ENCODE results near the gene KRTAP12-3.
"Not testable (repeated sequence)": the region's sequence is repeated elsewhere in the genome, so short reads cannot be mapped to it uniquely, and the experiment has no call there.

KRTAP12-3 gene

DNA sequence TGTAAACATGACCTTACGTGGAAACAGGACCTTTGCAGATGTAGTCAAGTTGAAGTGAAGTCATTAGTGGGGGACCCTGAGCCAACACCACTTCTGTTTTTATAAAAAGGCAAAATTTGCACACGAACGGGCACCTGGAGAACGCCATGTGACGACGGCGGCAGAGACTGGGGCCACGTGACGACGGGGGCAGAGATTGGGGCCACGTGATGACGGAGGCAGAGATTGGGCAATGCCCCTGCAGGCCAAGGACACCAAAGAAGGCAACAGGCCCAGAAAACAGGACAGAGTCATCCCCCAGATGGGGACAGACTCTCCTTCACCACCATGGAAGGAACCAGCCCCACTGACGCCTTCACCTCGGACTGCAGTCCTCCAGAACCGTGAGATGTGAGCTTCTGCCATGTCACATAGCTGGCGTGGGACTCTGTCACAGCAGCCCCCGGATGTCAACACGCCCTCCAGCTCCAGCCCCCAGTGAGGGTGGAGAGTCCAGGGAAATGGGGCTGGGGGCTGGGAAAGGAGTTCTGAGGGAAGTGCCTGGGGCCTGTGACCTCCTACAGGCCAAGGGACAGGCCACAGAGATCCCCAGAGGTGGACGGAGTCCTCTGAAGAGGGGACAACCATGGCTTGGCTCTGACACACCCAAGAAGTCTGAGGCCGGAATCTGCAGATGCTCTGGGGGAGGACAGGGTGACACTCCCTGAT, 7.3 kb upstream of the KRTAP12-3 start:
- H3K27ac ChIP-seq (ENCODE audit: low read depth, low read length), result no peak overlapping the region
- H3K36me3 ChIP-seq (ENCODE audit: control insufficient read depth in 5 of 5, insufficient read depth in 5 of 5, low read length in 5 of 5), result no peaks in the 10 kb centered on the region
- peaks cover 3 to 34% (median 23%) of the 10 kb centered on the region in 5 donors for H3K27me3 ChIP-seq (ENCODE audit: control insufficient read depth in 5 of 5, insufficient read depth in 4 of 5, low read length in 5 of 5)
- no peaks in the 10 kb centered on the region for H3K4me1 ChIP-seq (ENCODE audit: control insufficient read depth in 5 of 5, insufficient read depth in 5 of 5, low read length in 5 of 5)
- H3K4me3 ChIP-seq (ENCODE audit: low read depth in 1 of 5, low read length in 5 of 5), result no peak overlapping the region
- H3K9ac ChIP-seq (ENCODE audit: low read length in 5 of 5), result no peak overlapping the region
- peaks cover 0 to 3% (median under 1%) of the 10 kb centered on the region in 5 donors for H3K9me3 ChIP-seq (ENCODE audit: control insufficient read depth in 5 of 5, low read length in 5 of 5)

DNA sequence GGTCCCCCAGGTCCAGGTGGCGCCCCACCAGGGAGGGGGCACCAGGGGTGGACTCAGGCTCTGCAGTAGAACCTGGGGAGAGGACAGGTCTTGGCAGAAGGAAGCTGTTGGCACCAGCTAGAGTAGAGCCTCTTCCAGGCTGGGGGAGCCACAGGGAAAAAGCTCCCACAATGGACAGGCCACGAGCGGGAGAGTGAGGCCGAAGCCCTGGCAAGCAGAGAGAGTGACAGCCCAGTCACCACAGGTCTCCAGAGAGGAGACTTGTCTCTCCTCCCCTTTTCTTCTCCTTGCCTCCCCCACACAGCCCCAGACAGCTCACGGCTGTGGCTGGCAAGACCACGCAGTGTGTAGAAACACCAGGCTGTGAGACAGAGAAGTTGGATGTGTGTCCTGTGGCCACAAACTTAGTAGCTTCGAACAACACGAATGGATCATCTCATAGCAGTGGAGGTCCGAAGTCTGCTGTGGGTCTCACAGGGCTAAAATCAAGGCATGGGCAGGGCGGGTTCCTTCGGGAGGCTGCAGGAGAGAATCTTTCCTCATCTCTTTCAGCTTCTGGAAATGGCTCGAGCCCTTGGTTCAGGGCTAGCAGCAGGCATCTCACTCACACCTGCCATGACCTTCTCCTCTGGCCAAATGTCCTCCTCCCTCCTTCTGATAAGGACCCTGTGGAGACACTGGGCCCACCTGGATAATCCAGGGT, 6.6 kb upstream of the KRTAP12-3 start:
- H3K4me3 ChIP-seq (ENCODE audit: low read depth in 1 of 5, low read length in 5 of 5), result no peak overlapping the region
- no peaks in the 10 kb centered on the region for H3K4me1 ChIP-seq (ENCODE audit: control insufficient read depth in 5 of 5, insufficient read depth in 5 of 5, low read length in 5 of 5)
- H3K9ac ChIP-seq (ENCODE audit: low read length in 5 of 5), result no peak overlapping the region
- no peaks in the 10 kb centered on the region for H3K36me3 ChIP-seq (ENCODE audit: control insufficient read depth in 5 of 5, insufficient read depth in 5 of 5, low read length in 5 of 5)
- H3K27ac ChIP-seq (ENCODE audit: low read depth, low read length), result no peak overlapping the region
- H3K27me3 ChIP-seq (ENCODE audit: control insufficient read depth in 5 of 5, insufficient read depth in 4 of 5, low read length in 5 of 5), result peaks cover 3 to 34% (median 23%) of the 10 kb centered on the region in 5 donors
- peaks cover 0 to 6% (median 5%) of the 10 kb centered on the region in 5 donors for H3K9me3 ChIP-seq (ENCODE audit: control insufficient read depth in 5 of 5, low read length in 5 of 5)

DNA sequence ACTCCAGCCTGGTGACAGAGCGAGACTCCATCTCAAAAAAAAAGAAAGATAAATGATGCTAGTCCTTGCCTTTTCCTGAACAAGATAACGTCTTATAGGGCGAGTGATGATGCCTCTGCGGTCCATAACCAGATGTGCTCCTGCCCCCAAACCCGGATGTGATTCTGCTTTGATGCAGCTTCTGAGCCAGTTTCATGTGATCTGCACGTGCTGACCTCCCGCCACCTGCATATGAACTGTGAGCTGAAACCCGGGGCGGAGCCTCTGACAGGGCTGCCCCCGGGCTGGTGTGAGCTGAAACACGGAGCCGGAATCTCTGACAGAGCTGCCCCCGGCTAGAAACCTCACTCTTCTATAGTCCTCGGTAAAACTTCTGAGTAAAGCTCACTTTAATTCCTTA, 4.6 kb upstream of the KRTAP12-3 start:
- peaks cover 0 to 25% (median 16%) of the 10 kb centered on the region in 5 donors for H3K27me3 ChIP-seq (ENCODE audit: control insufficient read depth in 5 of 5, insufficient read depth in 4 of 5, low read length in 5 of 5)
- H3K9me3 ChIP-seq (ENCODE audit: control insufficient read depth in 5 of 5, low read length in 5 of 5), result peaks cover 0 to 12% (median 11%) of the 10 kb centered on the region in 5 donors
- no peak overlapping the region for H3K4me3 ChIP-seq (ENCODE audit: low read depth in 1 of 5, low read length in 5 of 5)
- no peak overlapping the region for H3K27ac ChIP-seq (ENCODE audit: low read depth, low read length)
- H3K4me1 ChIP-seq (ENCODE audit: control insufficient read depth in 5 of 5, insufficient read depth in 5 of 5, low read length in 5 of 5), result peaks cover 0 to 11% (median under 1%) of the 10 kb centered on the region in 5 donors
- no peaks in the 10 kb centered on the region for H3K36me3 ChIP-seq (ENCODE audit: control insufficient read depth in 5 of 5, insufficient read depth in 5 of 5, low read length in 5 of 5)
- no peak overlapping the region for H3K9ac ChIP-seq (ENCODE audit: low read length in 5 of 5)

DNA sequence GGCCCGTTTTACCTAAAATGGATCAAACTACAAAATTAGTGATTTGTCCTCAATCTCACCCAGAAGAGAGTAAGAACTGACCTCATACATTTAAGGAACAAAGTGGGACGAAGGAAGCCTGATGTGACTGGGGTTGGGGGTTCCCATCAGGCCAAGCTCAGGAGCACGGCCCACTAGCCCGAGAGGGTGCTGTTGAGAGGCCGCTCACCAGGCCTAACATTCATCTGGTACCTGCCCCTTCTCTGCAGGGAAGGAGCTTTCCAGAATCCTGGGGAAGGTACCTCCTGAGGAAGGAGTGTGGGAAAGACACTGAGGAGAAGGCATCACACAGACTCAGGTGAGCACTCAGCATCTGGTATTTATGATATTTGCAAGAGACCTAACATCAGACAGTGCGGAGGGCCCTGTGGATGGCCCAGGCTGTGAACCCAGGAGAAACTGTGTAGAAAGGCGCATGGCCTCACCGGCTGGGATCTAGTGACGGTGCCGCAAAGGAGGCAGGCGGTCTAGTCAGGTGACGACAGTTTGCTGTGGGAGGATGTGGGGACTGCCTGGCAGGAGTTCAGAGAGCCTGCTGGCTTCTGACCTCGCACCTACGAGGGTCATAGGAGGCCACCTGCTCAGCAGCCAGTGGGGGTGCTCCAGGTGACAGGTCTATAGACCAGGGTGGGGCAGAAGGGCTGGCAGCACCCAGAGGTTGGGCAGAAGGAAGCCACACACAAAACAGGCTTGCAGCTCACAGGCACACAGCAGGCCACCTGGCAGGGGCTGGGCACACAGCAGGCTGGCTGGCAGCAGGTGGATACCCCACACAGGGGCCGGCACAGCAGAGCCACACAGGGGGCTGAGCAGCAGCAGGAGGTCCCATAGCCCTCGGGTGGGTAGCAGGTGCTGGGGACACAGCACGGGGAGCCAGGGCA, 3.8 kb upstream of the KRTAP12-3 start:
- peaks cover under 1 to 25% (median 18%) of the 10 kb centered on the region in 5 donors for H3K27me3 ChIP-seq (ENCODE audit: control insufficient read depth in 5 of 5, insufficient read depth in 4 of 5, low read length in 5 of 5)
- H3K27ac ChIP-seq (ENCODE audit: low read depth, low read length), result no peak overlapping the region
- no peak overlapping the region for H3K9ac ChIP-seq (ENCODE audit: low read length in 5 of 5)
- peaks cover 0 to 12% (median 11%) of the 10 kb centered on the region in 5 donors for H3K9me3 ChIP-seq (ENCODE audit: control insufficient read depth in 5 of 5, low read length in 5 of 5)
- no peak overlapping the region for H3K4me3 ChIP-seq (ENCODE audit: low read depth in 1 of 5, low read length in 5 of 5)
- peaks cover 0 to 19% (median 5%) of the 10 kb centered on the region in 5 donors for H3K4me1 ChIP-seq (ENCODE audit: control insufficient read depth in 5 of 5, insufficient read depth in 5 of 5, low read length in 5 of 5)
- H3K36me3 ChIP-seq (ENCODE audit: control insufficient read depth in 5 of 5, insufficient read depth in 5 of 5, low read length in 5 of 5), result no peaks in the 10 kb centered on the region

DNA sequence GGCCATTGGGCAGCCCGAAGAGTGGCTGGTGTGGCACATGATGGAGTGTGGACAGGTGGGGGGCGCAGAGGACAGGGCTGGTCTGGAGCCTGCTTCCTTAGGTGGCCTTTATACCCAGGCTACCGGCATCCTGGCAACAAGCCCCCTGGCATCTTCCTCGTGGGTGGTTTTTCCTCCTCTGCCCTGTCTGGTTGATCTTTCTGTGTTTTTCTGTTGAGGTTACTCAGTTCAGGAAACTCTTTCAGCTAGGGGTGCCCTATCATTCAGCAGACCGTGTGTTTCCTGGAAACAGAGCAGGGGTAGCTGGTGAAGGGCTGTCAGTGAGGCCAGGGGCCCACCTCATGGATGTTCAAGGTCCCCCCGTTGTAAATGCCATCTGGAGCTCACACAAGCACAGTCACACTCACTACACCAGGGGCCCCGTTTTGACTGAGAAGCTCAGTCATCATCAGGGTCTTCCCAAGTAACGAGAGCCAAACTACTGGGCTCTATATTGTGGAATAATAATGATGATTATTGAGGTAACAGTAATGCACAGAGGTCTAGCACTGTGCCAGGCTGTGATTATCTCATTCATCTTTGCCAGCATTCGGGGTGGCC, 3.1 kb upstream of the KRTAP12-3 start, which contains the start of gene KRTAP12-4:
TSS of gene KRTAP12-4 (minus strand) at position 84 of the 600 bp plus-strand sequence. CDS start at position 39, 45 bp downstream.
- Histone ChIP-seq H3K27me3 (ENCODE audit: control insufficient read depth in 5 of 5, insufficient read depth in 4 of 5, low read length in 5 of 5) (peaks cover 4 to 25% (median 18%) of the 10 kb centered on the region in 5 donors), H3K4me3 (ENCODE audit: low read depth in 1 of 5, low read length in 5 of 5) (no peak within 1 kb of the TSS), H3K9ac (ENCODE audit: low read length in 5 of 5) (no peak within 1 kb of the TSS), H3K4me1 (ENCODE audit: control insufficient read depth in 5 of 5, insufficient read depth in 5 of 5, low read length in 5 of 5) (peaks cover 0 to 22% (median 5%) of the 10 kb centered on the region in 5 donors), H3K27ac (ENCODE audit: low read depth, low read length) (no peak within 1 kb of the TSS), H3K36me3 (ENCODE audit: control insufficient read depth in 5 of 5, insufficient read depth in 5 of 5, low read length in 5 of 5) (no peaks in the 10 kb centered on the region), H3K9me3 (ENCODE audit: control insufficient read depth in 5 of 5, low read length in 5 of 5) (peaks cover 0 to 12% (median 11%) of the 10 kb centered on the region in 5 donors)

DNA sequence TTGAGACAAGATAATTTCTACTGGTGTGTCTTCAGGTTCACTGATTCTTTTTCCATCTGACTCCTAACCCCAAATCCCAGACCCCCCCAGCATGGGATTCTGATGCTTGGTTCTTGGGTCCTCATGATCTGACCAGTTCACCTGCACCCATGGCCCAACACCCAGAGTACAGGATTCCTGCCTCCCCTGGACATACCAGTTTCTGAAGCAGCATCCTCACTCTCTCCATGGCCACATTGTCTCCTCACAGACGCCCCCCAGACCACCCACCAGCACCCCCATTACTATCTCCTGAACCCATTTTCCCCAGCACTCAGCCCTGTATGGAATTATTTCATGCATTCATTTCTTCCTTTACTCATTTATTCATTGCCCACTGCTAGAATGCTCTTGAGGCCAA, 864 bp upstream of the KRTAP12-3 start:
- Histone ChIP-seq H3K9ac (ENCODE audit: low read length in 5 of 5) (no peak overlapping the region), H3K4me1 (ENCODE audit: control insufficient read depth in 5 of 5, insufficient read depth in 5 of 5, low read length in 5 of 5) (peaks cover 0 to 22% (median 5%) of the 10 kb centered on the region in 5 donors)

DNA sequence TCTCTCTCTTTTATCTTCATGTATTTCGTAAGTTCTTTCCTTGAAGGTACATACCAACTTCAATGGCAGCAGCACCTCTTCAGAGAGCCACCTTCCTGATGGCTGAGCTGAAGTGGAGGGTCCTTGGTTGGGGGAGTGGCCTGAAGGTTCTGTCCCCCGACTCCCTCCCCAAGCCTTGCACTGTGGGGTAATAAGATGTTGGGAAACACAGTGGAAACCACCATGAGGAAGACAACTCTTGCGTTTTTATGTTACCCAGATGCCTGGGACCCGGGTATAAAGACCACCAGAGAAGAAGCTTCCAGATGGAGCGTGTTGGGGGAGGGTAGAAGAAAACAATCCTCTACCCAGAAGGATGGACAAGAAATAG, 794 bp downstream of the KRTAP12-3 start:
- no peak overlapping the region for H3K27ac ChIP-seq (ENCODE audit: low read depth, low read length)
- no peak overlapping the region for H3K4me3 ChIP-seq (ENCODE audit: low read depth in 1 of 5, low read length in 5 of 5)
- peaks cover 0 to 22% (median 5%) of the 10 kb centered on the region in 5 donors for H3K4me1 ChIP-seq (ENCODE audit: control insufficient read depth in 5 of 5, insufficient read depth in 5 of 5, low read length in 5 of 5)
- H3K27me3 ChIP-seq (ENCODE audit: control insufficient read depth in 5 of 5, insufficient read depth in 4 of 5, low read length in 5 of 5), result peaks cover 4 to 21% (median 14%) of the 10 kb centered on the region in 5 donors
- H3K9me3 ChIP-seq (ENCODE audit: control insufficient read depth in 5 of 5, low read length in 5 of 5), result peaks cover 0 to 12% (median 11%) of the 10 kb centered on the region in 5 donors
- H3K36me3 ChIP-seq (ENCODE audit: control insufficient read depth in 5 of 5, insufficient read depth in 5 of 5, low read length in 5 of 5), result no peaks in the 10 kb centered on the region
- H3K9ac ChIP-seq (ENCODE audit: low read length in 5 of 5), result no peak overlapping the region

More for the DNA sequence above, 864 bp upstream of the KRTAP12-3 start:
- Histone ChIP-seq H3K9me3 (ENCODE audit: control insufficient read depth in 5 of 5, low read length in 5 of 5) (peaks cover 0 to 12% (median 11%) of the 10 kb centered on the region in 5 donors), H3K4me3 (ENCODE audit: low read depth in 1 of 5, low read length in 5 of 5) (no peak overlapping the region), H3K27me3 (ENCODE audit: control insufficient read depth in 5 of 5, insufficient read depth in 4 of 5, low read length in 5 of 5) (peaks cover 4 to 21% (median 14%) of the 10 kb centered on the region in 5 donors), H3K36me3 (ENCODE audit: control insufficient read depth in 5 of 5, insufficient read depth in 5 of 5, low read length in 5 of 5) (no peaks in the 10 kb centered on the region), H3K27ac (ENCODE audit: low read depth, low read length) (no peak overlapping the region)

DNA sequence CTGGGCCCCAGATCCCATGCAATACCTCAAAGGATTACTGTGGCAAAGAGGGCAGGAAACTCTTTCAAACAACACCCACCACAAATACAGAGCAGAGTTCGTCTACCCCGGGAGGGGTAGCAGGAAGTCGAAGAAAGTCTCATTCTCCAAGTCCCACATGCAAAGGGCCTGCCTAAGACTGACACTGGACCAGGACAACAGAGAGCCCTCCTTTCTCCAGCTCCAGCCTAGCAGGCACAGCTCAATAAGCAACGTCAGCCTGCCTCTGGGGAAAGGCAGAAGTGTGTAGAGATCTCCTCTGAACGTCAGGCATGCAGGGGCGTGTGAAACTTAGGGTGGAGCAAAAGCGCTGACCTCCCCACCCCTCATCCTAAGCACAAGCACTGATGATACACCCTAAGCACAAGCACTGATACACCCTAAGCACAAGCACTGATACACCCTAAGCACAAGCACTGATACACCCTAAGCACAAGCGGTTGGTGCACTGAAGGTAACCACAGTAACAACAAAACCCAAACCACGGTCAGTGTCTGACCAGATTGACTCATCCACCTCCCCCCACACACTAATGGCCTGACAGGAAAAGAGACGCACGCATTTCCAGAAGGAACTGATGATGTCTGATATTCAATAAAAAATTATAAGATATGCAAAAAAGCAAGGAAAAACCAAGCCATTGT, 1.3 kb downstream of the KRTAP12-3 start:
- Histone ChIP-seq H3K27me3 (ENCODE audit: control insufficient read depth in 5 of 5, insufficient read depth in 4 of 5, low read length in 5 of 5) (peaks cover 4 to 20% (median 12%) of the 10 kb centered on the region in 5 donors), H3K4me3 (ENCODE audit: low read depth in 1 of 5, low read length in 5 of 5) (no peak overlapping the region), H3K4me1 (ENCODE audit: control insufficient read depth in 5 of 5, insufficient read depth in 5 of 5, low read length in 5 of 5) (peaks cover 0 to 22% (median 5%) of the 10 kb centered on the region in 5 donors), H3K36me3 (ENCODE audit: control insufficient read depth in 5 of 5, insufficient read depth in 5 of 5, low read length in 5 of 5) (no peaks in the 10 kb centered on the region), H3K9ac (ENCODE audit: low read length in 5 of 5) (no peak overlapping the region), H3K27ac (ENCODE audit: low read depth, low read length) (no peak overlapping the region), H3K9me3 (ENCODE audit: control insufficient read depth in 5 of 5, low read length in 5 of 5) (peaks cover 0 to 12% (median 11%) of the 10 kb centered on the region in 5 donors)

DNA sequence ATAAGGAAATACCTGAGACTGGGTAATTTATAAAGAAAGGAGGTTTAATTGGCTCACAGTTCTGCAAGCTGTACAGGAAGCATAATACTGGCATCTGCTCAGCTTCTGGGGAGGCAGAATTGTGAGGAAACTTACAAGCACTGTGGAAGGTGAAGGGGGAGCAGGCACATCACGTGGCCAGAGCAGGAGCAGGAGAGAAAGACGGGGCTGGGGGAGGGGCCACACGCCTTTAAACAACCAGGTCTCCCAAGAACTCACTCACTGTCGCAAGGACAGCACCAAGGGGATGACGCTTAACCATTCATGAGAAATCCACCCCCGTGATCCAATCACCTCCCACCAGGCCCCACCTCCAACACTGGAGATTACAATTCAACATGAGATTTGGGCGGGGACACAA, 3.8 kb downstream of the KRTAP12-3 start:
- H3K27ac ChIP-seq (ENCODE audit: low read depth, low read length); H3K36me3 ChIP-seq (ENCODE audit: control insufficient read depth in 5 of 5, insufficient read depth in 5 of 5, low read length in 5 of 5); H3K4me3 ChIP-seq (ENCODE audit: low read depth in 1 of 5, low read length in 5 of 5); H3K9ac ChIP-seq (ENCODE audit: low read length in 5 of 5); H3K9me3 ChIP-seq (ENCODE audit: control insufficient read depth in 5 of 5, low read length in 5 of 5): not testable (repeated sequence)
- Histone ChIP-seq H3K27me3 (ENCODE audit: control insufficient read depth in 5 of 5, insufficient read depth in 4 of 5, low read length in 5 of 5) (peaks cover 4 to 14% (median 13%) of the 10 kb centered on the region in 5 donors), H3K4me1 (ENCODE audit: control insufficient read depth in 5 of 5, insufficient read depth in 5 of 5, low read length in 5 of 5) (peaks cover 0 to 22% (median 5%) of the 10 kb centered on the region in 5 donors)
